Measurements from ENCODE around the gene DENND1B.

GRCh38 chr1:197521118-197521739, 254.1 kb downstream of the DENND1B start:
- no peak for TF ChIP-seq CTCF (IDR thresholded peaks at IDR 0.05)
- TF ChIP-seq POLR2A (IDR thresholded peaks at IDR 0.05): no peak
